ENCODE measurements around the gene SLC28A1.
"Not testable (repeated sequence)": the region's sequence is repeated elsewhere in the genome, so short reads cannot be mapped to it uniquely, and the experiment has no call there.

Gene SLC28A1

DNA sequence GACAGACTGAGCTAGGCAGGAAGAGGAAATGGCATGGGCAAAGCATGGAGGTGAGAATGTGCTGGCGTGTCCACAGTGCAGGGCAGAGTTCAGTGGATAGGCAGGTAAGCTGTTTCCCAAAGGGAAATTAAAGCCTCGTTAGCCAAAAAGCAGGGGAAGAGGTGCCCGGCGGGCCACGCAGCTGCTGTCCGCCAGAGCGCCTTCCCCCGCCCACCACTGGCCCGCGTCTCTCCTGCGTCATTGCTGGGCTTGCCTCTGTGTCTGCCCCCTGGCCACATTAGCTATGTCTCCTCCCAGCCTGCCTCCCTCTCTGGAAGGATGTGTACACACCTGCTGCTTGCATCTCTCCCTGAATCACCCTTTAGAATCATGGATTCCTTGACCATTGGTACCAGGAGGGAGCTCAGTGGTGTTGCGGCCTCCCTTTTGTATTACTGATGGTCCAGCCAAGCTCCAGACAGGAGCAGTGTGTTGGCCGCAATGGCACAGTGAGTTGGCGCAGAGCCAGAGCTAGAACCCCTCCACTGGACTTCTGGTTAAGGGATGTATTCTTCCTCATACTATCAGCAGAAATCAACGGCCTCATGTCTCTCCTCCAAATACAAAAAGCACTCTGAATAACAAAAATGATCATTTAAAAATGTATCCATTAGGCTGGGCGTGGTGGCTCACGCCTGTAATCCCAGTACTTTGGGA is 26.6 kb downstream of the SLC28A1 start:
- DNase-seq (ENCODE audit: low read depth, low spot score), result peak; percentile 65

DNA sequence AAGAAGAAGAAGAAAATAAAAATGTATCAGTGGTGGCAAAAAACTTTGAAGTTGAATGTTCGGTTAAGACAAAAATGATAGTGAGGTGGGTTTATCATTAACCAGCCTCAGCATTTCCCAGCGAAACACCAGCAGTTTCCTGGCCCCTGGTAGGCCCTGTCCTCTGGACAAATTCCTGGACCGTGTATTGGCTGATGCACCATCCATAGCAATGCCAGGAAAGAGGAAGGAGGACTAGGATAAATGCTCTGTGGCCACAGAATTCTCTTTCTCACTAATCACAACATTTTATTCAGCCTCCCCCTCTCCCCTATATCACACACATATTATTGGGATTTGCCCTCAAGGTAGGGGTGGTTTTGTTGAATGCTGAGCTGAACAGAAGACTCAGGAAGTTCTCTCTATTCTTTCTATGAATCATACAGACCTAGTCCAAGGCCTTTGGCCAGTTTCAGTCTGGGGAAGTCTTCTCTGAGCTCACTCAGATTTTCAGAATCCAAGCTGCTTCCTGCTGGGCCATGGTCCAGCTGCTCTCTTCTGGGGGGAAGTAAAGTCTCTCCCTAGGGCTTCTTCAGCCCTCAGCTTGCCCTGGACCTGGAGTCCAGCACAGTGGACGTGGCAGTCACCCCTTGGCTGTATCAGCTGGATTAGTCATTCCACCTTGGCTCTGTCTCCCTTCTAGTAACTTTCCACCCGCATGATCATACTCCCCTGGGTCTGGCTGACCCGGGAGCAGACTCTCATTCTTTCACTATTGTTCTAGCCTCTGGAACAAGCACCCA is 27.6 kb downstream of the SLC28A1 start:
- DNase-seq (ENCODE audit: low read depth, low spot score), result no peak

DNA sequence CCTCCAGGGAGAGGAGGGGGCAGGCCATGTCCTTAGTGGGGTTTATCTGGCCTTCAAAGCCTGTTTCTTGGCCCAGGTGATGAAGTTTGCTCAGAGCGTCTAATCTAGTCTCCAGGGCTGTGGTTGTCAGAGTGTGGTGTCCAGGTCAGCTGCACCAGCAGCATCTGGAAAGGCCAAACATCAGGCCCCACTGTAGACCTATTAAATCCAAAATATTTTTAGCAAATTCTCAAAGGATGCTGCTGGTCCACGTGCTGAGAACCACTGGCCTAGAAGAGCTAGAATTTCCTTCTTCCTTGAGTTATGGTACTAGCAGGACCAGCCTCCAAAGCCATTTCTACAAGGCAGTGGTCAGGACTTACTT is 28.9 kb downstream of the SLC28A1 start:
- DNase-seq (ENCODE audit: low read depth, low spot score), result no peak

DNA sequence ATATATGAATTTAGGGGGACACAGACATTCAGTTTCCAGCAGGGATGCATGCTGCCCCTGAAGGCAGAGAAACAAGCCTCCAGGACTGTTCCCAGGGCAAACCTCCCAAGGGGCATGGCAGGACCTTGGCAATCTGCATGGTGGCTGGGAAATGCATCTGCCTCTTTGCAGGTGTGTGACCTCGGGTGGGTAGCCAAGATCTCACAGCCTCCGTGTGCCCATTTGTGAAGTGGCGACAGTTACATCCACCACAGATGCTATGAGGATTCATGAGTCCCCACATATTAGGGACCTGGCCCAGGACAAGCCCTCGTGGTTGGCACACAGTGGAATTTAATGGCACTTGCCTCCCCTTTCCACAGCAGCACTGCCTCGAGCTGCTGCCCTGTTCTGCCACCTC is 29.9 kb downstream of the SLC28A1 start:
- DNase-seq (ENCODE audit: low read depth, low spot score), result no peak

DNA sequence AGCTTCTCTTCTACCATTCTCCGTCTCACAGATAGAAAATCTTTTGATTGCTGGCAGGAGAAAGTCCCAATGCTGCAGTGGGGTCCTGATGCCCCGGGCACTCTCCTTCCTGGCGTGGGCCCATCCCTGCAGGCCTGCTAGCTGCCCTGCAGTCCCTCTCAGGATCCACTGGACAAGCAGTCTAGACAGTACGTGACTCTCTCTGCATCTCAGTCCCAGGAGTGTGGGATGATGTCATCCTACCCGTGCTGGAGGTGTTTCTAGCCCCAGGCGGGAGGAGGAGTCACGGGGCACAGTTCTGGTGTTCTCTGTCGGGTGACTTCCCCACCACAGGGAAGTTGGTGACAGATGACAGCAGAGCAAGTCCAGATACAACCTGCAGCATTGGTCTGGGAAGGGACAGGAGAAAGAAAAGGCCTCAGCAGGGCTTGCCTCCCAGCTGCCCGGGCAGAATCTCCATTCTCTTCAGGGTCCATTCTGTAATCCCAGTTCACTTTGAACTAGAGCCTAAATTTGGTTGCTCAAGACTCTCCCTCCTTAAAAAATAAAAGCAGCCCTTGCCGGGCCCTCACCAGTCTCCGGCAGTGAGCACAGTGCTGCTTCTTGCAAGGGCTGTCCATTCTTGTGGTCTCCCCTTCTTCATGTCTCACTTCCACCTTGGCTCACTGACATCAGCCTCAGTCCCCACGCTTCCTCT is 30.6 kb downstream of the SLC28A1 start:
- DNase-seq (ENCODE audit: low read depth, low spot score), result peak; percentile 97

DNA sequence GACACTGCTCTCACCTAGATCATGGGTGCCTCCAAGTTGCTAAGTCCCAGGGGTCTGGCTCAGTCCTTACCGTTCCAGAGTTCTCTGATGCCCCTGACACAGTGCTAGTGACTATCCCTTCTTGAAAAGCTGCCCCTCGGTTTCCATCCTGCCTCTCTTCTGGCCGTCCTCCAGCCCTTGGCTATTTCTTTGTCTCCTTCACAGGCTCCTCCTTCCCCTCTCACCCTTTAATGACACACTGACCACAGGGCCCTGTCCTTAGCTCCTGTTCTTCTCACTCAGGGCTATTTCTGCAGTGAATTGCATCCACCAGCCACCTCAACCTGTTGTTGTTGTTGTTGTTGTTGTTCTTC is 31.1 kb downstream of the SLC28A1 start:
- no peak for DNase-seq (ENCODE audit: low read depth, low spot score)

DNA sequence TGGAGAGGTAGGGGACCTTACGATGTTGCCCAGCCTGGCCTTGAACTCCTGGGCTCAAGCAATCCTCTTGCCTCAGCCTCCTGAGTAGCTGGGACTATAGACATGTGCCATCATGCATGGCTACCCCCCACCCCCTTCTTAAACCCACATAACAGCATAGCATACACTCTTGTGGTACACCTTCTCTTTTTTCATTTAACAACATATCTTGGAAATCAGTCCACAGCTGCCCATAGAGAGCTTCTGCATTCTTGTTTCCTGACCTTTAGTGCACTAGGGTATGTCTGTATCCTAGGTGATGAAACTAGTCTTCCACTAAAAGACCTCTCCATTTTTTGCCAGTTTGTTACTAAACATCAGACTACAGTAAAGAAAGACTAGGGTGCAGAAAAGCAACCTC is 33.0 kb downstream of the SLC28A1 start:
- DNase-seq (ENCODE audit: low read depth, low spot score), result no peak

DNA sequence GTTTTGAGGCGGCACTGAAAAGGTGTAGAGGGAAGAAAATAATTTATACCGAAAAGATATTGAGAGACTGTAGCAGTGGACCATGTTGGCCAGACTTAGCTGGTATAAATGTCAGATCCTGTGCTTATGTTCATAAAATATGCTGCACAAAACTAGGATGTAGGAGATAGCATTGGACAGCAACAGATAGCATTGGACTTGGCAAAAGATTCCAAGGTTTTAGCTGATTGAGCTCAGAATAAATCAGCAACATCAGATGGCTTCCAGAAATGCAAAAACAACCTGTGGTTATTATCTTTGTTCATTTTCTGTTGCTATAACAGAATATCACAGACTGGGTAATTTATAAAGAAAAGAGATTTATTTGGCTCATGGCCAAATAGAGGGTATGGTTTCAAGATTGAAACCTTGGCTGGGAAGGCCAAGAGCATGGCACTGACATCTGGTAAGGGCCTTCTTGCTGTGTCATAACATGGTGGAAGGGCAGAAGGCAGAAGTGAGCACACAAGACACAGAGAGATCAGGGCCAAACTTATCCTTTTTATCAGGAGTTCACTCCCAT is 34.7 kb downstream of the SLC28A1 start:
- DNase-seq (ENCODE audit: low read depth, low spot score), result no peak

DNA sequence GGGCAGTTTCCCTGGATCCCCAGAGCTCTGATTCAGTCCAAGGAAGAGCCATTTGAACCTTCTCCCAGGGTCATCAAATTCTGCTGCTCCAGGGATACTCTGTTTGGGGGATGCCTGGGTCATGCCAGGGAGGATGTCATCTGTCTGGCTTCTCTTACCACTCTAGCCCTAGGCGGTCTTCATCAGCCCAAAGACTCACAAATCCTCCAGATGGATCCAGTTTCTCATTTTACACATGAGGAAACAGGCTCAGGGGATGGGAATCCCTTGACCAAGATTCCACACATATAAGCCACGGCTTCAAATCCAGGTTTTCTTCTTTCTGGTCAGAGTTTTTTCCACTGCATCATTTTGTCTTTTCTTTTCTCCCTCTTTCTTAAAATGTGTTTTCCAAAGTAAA is 36.7 kb downstream of the SLC28A1 start:
- no peak for DNase-seq (ENCODE audit: low read depth, low spot score)

DNA sequence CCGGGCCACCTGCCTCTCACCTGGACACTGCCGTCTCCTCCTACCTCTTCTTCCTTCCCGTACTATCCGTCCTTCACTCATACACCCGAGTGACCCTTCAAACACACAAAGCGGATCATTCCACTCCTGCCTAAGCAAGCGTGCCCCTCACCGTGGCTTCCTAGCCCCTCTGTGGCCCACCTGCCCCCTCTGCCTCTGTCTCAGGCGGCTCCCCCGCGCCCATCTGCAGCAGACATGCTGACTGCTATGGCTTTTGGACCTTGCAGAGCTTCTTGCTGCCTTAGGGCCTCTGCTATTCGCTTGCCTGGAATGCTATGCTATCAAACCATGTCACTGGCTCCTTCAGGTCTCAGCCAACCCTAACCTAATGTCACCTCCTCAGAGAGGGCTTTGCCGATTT is 38.1 kb downstream of the SLC28A1 start:
- DNase-seq (ENCODE audit: low read depth, low spot score), result peak; percentile 24

DNA sequence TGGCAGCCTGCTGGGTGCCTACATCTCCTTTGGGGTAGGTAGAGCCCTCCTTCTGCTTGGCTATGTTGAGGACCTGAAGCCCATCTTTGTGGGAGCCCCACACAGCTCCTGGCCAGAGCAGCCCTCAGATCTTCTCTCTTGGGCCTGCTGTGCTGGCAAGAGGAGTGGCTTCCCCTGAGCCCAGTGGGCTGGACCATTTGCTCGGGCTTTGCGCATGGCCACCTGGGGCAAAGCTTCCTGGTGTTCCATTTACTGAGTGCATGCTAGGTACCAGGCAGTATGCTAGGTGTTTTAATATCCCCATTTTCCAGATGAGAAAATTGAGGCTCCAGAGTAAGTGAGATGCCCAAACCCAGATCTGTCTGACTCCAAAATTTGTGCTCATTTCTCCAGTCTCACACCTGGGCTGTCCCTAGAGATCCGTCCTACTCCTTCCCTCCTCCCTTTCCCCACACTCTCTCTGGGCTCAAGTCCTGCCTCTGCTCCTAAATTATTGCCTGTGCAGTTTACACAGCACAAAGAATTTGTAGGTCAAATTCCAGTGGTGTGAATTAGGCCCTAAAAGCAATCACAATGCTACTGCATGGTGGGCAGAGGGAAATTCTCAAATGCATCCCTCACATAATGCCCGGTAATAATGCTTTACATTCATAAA is 39.7 kb downstream of the SLC28A1 start:
- DNase-seq (ENCODE audit: low read depth, low spot score), result no peak

DNA sequence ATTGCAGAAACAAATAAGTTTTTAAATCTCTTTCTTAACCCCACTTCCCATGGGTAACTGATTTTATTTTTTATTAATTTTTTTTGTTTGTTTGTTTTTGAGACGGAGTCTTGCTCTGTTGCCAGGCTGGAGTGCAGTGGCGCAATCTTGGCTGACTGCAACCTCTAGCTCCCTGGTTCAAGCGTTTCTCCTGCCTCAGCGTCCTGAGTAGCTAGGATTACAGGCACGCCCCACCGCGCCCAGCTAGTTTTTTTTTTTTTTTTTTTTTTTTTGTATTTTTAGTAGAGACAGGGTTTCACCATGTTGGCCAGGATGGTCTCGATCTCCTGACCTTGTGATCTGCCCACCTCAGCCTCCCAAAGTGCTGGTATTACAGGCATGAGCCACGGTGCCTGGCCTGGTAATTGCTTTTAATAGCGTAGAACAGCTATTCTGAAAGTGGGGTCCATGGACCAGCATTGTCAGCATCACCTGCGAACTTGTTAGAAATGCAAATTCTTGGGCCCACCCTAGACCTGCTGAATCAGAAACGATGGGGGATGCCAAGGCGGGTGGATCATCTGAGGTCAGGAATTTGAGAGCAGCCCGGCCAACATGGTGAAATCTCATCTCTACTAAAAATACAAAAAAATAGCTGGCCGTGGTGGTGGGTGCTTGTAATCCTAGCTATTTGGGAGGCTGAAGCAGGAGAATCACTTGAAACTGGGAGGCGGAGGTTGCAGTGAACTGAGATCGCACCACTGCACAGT is 40.5 kb downstream of the SLC28A1 start:
- not testable (repeated sequence) for DNase-seq (ENCODE audit: low read depth, low spot score)

DNA sequence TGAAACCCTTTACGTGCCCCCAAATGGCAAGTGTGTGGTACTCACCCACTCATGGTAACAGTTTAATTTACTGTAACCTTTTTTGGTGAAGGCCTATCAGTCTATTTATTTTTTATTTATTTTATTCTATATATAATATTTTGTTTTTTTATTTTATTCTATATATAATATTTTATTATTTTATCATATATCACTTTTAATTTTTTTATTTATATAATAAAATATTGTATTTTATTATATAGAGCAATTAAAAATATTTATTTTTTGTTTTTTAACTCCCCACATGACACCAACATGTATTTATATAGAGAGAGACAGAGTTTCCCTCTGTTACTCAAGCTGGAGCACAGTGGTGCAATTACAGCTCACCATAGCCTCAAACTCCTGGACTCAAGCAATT is 41.4 kb downstream of the SLC28A1 start:
- DNase-seq (ENCODE audit: low read depth, low spot score), result no peak

DNA sequence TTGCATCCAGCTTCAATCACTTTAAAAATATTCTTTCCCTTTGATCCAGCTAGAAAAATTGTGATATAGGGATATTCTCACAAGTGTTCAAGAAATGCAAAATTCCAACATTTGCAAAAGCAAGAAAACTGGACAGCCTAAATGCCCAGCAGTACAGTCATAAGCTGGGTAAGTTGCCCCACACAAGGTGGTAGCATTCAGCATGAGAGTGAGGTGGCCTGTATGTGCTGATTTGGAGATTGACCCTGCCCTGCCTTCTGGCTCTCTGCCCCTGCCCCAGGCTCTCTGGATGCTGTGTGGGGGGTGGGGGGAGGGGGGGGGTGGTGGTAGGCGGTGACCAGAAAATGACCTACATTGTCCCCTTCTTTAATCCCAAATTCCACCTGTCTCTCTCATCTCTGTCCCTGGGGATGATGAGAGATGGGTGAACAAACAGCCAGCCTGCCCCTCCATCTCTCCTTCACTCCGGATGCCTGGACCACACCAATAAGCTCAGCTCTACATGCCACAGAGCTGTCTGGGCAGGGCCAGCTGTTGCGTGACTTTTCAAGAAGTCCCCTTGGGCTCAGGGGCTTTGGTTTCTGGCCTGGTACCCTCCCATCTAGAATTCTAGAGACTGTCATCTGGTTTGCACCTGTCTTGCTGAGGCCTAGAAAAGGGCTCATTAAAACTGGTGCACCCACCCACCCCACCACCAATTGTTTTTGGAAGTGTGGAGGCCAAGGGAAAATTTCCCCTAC is 42.2 kb downstream of the SLC28A1 start:
- DNase-seq (ENCODE audit: low read depth, low spot score), result no peak

DNA sequence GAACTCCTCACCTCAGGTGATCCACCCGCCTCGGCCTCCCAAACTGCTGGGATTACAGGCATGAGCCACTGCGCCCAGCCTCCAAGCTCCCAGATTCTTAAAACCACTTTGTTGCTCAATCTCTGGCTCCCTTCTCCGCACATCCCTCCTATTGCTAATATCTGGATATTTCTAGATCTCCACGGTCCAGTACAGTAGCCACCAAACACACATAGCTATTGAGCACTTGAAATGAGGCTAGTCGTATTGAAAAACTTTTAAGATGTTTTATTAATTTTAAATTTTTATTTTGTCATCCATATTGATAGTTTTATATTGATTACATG is 44.3 kb downstream of the SLC28A1 start:
- no peak for DNase-seq (ENCODE audit: low read depth, low spot score)

DNA sequence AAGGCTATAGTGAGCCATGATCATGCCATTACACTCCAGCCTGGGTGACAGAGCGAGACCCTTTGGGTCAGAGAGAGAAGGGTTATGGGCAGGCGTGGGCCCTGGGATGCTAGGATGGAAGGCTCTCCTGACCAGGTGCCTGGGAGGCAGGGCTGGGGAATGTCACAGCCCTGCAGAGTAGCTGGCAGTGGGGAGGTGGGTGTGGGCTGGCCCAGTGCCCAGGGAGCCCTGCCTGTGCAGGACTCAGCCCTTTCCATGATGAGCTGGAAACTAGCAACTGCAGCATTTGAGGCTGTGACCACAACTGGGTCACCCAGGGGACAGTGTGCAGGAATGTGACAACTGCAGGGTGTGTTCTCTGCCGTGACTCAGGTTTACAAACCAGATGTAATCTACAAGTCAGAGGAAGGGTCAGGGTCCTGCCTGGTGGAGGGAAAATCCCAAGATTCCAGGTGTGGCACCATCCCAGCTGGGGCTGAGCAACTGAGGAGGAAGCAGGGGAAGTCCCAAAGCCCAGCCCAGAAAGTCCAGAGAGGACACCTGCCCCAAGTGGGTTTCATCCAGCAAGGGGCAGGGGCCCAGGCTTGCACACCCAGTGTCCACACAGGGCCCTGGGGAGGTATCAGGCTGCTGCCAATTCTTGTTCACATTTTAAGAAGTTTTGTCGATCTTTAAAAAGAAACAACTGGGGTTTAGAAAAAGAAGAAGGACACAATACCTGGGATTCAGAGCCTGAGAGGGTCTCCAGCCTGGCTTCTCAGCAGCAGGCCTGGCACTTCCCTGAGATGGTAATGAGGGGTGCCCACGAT is 45.5 kb downstream of the SLC28A1 start:
- DNase-seq (ENCODE audit: low read depth, low spot score), result peak; percentile 39

DNA sequence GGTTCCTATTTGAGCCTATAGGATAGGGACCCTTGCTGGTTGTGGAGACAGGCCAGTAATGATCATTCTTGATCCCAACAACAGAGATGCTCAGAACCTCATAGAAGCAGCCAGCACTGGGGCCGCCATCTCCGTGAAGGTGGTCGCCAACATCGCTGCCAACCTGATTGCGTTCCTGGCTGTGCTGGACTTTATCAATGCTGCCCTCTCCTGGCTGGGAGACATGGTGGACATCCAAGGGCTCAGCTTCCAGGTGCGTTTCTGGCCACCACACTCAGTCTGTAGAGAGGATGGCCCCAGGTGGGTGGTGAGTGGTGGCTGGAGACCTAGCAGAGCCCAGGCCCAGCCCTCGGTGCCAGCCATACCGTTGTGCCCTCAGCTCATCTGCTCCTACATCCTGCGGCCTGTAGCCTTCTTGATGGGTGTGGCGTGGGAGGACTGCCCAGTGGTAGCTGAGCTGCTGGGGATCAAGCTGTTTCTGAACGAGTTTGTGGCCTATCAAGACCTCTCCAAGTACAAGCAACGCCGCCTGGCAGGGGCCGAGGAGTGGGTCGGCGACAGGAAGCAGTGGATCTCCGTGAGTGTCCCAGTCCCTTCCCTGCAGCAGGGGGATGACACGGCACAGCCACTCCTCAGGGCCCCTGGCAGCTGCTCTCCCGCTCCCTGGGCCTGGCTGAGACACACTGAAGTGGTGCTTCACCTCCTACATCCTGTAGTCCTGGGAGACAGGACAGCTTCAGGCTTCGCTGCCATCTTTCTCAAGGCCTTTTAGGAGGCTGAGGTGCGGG is 50.7 kb downstream of the SLC28A1 start:
- DNase-seq (ENCODE audit: low read depth, low spot score), result peak; percentile 47

DNA sequence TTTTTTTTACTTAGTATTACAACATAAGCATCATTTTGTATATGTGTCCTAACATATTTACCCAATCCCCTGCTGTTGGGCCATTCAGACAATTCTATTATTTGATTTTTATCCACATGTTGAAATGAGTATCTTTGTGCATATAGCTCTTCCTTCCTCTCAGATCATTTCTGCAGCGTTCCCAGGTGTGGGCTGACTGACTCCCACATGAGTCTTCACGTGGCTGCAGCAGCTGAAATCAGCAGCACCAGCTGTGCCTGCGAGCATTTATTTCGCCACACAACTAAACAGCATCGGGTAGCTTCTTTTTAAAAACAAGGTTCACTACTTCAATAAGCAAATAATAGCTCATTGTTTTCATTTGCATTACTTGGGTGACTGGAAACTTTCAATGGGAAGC is 52.7 kb downstream of the SLC28A1 start:
- DNase-seq (ENCODE audit: low read depth, low spot score), result no peak

DNA sequence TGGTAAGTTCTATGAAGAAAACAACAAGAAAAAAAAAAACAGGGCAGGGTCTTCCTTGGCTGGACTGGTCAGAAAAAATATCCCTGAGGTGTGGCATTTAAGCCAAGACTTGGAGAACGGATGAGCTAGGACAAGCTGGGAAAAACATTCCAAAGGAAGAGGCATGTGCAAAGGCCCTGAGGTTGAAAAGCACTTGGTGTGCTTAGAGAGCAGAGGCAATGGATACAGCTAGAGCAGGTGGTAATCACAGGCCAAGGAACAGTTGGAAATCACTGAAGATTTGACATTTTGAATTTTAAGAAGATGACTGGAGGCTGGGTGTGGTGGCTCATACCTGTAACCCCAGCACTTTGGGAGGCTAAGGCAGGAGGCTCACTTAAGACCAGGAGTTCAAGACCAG is 54.3 kb downstream of the SLC28A1 start:
- DNase-seq (ENCODE audit: low read depth, low spot score), result no peak
